Mesothelial cell of epicardium (in vitro differentiated cells): ENCODE results near the gene LRPPRC. TPM values are rescaled to one million over a fixed set of nuclear protein-coding genes. Genes with fewer than 3 reads are reported as not detected.

Experiments used
- DNase-seq, 2 experiments: peaks; one replicate each; pipeline ENCODE4 v3.0.0; 2021; ENCODE audit warnings: low spot score in 2 of 2; ENCODE audit not compliant: unreplicated experiment in 2 of 2
- H3K27ac Mint-ChIP-seq: 2 replicates; pipeline ENCODE4 v1.8.0; 2021; ENCODE audit warnings: mixed read lengths
- H3K27me3 Mint-ChIP-seq: 2 replicates; pipeline ENCODE4 v1.8.0; 2021; ENCODE audit warnings: low read depth, mixed read lengths
- H3K36me3 Mint-ChIP-seq: 2 replicates; pipeline ENCODE4 v1.8.0; 2021; ENCODE audit warnings: mixed read lengths
- H3K4me1 Mint-ChIP-seq: 2 replicates; pipeline ENCODE4 v1.8.0; 2021; ENCODE audit warnings: mixed read lengths
- H3K4me3 Mint-ChIP-seq: 2 replicates; pipeline ENCODE4 v1.8.0; 2021; ENCODE audit warnings: mild to moderate bottlenecking, moderate library complexity, mixed read lengths
- H3K9me3 Mint-ChIP-seq: 2 replicates; pipeline ENCODE4 v1.8.0; 2021; ENCODE audit warnings: mixed read lengths
- CTCF ChIP-seq: fragments of 200-600 bp; sonication (generic); IDR thresholded peaks from one replicate; pipeline ENCODE4 v1.5.0; 2021; ENCODE audit warnings: antibody characterized with exemption; ENCODE audit not compliant: unreplicated experiment
- total RNA-seq: library from RNA; stranded (reverse); gene quantifications from 3 replicates; pipeline ENCODE4 v1.2.1, GENCODE V29; 2021

LRPPRC gene
- total RNA-seq, 1 donor from 2014 or later = 99.9 TPM

GRCh38 chr2:43838560-43839267 lies 157.1 kb downstream of the LRPPRC start, which contains the start of the genes ABCG5 and ABCG8:
Gene ABCG5 (minus strand): TSS chr2:43838839. CDS start chr2:43838679, 160 bp downstream.
Gene ABCG8 (plus strand): TSS chr2:43838971. CDS start chr2:43839054, 83 bp downstream.
- H3K27me3 Mint-ChIP-seq = no peaks in the 10 kb centered on the region
- no peak for DNase-seq
- TF ChIP-seq CTCF = no peak
- H3K4me3 Mint-ChIP-seq = no peak within 1 kb of the TSS
- H3K36me3 Mint-ChIP-seq = no peaks in the 10 kb centered on the region
- H3K27ac Mint-ChIP-seq = no peak within 1 kb of the TSS
- H3K9me3 Mint-ChIP-seq = no peaks in the 10 kb centered on the region
- no peaks in the 10 kb centered on the region for H3K4me1 Mint-ChIP-seq

- no peak overlapping the region for H3K4me3 Mint-ChIP-seq
- no peaks in the 10 kb centered on the region for H3K9me3 Mint-ChIP-seq
- no peaks in the 10 kb centered on the region for H3K36me3 Mint-ChIP-seq
- no peak for DNase-seq
- H3K27me3 Mint-ChIP-seq = no peaks in the 10 kb centered on the region
- H3K27ac Mint-ChIP-seq = no peak overlapping the region
- TF ChIP-seq CTCF = no peak
- H3K4me1 Mint-ChIP-seq = no peaks in the 10 kb centered on the region
Observed at GRCh38 chr2:43837831-43838559, 157.8 kb downstream of the LRPPRC start.

- no peaks in the 10 kb centered on the region for H3K36me3 Mint-ChIP-seq
- no peaks in the 10 kb centered on the region for H3K27me3 Mint-ChIP-seq
- H3K27ac Mint-ChIP-seq = no peak overlapping the region
- DNase-seq = no peak
- no peaks in the 10 kb centered on the region for H3K9me3 Mint-ChIP-seq
- no peaks in the 10 kb centered on the region for H3K4me1 Mint-ChIP-seq
- H3K4me3 Mint-ChIP-seq = no peak overlapping the region
- no peak for TF ChIP-seq CTCF
Observed at GRCh38 chr2:43837033-43837432, 158.8 kb downstream of the LRPPRC start.

Other genes starting within 250 kb of the LRPPRC start
- gene DYNC2LI1, start 221.9 kb downstream of the LRPPRC start, total RNA-seq = 29.2 to 31.0 TPM (median 30.7 TPM) in 3 replicates
- gene ABCG5, start 157.2 kb downstream of the LRPPRC start, total RNA-seq = not detected in 3 replicates
- not detected in 3 replicates for gene ABCG8, start 157.0 kb downstream of the LRPPRC start, total RNA-seq
- 36.4 to 43.4 TPM (median 37.4 TPM) in 3 replicates for gene PPM1B, start 172.9 kb upstream of the LRPPRC start, total RNA-seq